GM12801 (cell line): ENCODE results near the gene ZSWIM1.

ENCODE experiments used
- CTCF ChIP-seq: IDR thresholded peaks from one replicate; pipeline ENCODE4 v1.5.1; 2011; ENCODE audit warnings: control low read depth; ENCODE audit not compliant: insufficient read length; ENCODE audit errors: extremely low read depth

ZSWIM1 gene

DNA sequence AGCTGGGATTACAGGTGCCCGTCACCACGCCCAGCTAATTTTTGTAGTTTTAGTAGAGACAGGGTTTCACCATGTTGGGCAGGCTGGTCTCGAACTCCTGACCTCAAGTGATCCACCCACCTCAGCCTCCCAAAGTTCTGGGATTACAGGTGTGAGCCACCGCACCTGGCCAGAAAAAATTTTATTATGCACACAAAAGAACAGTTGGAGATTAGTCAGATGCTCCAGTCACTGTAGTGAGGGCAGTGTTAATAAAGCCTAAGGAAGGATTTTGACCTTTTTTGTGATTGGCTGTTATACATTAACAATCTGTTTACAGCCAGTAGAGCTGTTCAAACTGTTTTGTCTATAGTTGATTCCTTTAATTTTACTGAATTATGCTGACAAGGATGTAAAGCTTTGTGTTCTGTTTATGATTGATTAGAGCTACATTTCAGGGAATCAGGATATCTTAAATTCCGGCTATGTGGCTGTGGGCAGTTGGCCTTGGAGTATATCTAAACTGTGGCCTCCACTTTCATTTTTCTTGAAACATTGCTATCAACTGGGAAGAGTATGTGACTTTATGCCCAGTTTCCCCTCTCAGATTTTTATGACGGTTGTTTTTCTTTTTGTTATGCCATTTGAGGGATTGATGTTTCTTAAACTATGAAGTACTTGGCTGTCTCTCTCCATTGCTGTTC lies 13.8 kb upstream of the ZSWIM1 start:
- no peak for TF ChIP-seq CTCF

DNA sequence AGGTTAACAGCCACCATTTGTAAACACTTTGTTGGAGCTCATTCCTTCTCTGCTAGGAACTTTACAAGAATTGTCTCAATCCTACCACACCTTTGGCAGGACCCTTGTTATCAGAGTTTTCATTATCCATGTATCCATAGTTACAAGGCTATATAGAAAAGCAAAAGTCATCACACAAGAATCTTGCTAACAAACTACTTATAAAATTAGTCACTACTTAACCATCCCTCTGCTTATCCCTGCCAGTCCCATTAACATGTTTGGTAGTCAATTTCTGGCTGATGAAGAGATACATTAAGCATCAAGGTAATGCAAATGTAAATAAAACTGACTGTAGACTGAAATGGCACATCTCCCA lies 13.2 kb upstream of the ZSWIM1 start:
- no peak for TF ChIP-seq CTCF

DNA sequence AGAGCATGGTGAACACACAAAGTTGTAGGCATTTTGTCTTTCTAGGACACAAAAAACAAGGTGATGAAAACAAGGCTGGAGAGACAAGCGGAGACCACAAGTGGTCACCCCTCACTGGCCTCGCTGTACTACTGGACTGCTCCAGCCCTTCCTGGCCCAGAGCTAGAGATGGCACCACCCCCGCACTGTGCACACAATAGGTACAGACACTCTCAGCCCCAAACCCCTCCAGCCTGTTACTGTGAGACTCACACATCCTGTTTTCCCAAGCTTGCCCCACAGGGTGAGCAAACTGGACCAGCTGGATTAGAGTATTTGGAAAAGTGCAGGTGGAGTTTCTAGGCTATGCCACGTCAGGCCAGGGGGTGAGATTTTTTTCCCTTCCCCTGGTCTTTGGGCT lies 8.4 kb upstream of the ZSWIM1 start:
- no peak for TF ChIP-seq CTCF

DNA sequence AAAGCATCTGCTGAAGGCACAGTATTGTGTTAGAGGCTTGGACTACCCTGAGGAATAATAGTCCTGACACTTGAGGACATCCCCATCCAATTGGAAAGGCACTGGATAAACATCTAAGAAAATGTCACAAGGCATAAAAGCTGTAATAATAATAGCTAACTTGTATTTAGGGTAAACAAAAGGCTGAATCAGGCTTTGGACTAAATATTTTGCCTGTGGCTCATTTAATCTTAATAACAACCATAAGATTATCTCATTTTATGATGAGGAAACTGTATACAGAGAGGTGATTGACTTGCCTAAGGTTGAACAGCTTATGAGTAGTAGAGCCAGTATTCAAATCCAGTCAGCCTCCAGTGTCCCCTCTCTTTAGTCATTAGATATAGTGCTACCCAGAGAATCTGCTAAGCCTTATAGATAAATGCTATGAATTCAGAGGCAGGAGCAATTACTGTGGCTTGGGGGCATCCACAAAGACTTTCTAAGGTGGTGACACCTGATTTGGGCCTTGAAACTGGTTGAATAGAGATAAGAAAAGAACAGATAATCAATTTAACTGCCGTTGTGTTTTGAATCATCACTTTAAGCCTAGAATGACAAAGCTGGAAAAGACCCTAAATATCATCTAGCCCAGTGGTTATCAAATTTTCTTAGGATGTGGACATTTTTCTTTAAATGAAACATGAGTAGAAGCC lies 7.5 kb upstream of the ZSWIM1 start:
- no peak for TF ChIP-seq CTCF

GRCh38 chr20:45874576-45874975 lies 6.5 kb upstream of the ZSWIM1 start:
- TF ChIP-seq CTCF: no peak

- no peak for TF ChIP-seq CTCF
Observed at GRCh38 chr20:45878076-45878761, 2.8 kb upstream of the ZSWIM1 start.

DNA sequence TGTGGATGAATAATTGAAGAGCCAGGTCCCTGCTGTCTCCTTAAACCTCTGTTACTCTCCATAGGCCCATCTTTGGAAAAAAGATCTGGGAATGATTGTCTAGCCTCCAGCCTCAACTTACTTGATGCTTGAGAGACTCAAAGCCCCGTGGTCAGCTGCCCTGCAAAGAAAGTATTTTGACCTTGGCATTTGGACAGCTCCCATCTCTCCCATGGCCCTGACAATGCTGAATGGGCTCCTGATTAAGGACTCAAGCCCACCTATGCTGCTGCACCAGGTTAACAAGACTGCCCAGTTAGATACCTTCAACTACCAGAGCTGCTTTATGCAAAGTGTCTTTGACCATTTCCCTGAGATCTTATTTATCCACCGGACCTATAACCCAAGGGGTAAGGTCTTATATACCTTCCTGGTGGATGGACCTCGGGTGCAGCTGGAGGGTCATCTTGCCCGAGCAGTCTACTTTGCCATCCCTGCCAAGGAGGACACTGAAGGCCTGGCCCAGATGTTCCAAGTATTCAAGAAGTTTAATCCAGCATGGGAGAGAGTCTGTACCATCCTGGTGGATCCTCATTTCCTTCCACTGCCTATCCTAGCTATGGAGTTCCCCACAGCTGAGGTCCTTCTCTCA lies 1.6 kb downstream of the ZSWIM1 start:
- TF ChIP-seq CTCF: no peak
